BE2C (cell line): Measurements from ENCODE around the gene REPS2.

Experiments
- DNase-seq: peaks from one replicate; pipeline ENCODE4 v3.0.0-alpha.2; 2020
- H3K27me3 ChIP-seq: fragments of 250-450 bp; sonication (Bioruptor Pico); 2 replicates; pipeline ENCODE4 v1.5.1; 2020; ENCODE audit warnings: mild to moderate bottlenecking
- H3K36me3 ChIP-seq: fragments of 250-450 bp; sonication (Bioruptor Pico); 2 replicates; pipeline ENCODE4 v1.5.1; 2020; ENCODE audit warnings: mild to moderate bottlenecking
- H3K4me1 ChIP-seq: fragments of 250-450 bp; sonication (Bioruptor Pico); 2 replicates; pipeline ENCODE4 v1.5.1; 2020
- H3K4me3 ChIP-seq: 2 replicates; pipeline ENCODE4 v1.5.1; 2011; ENCODE audit warnings: low read depth, low read length
- H3K9me3 ChIP-seq: fragments of 250-450 bp; sonication (Bioruptor Pico); 2 replicates; pipeline ENCODE4 v1.5.1; 2020
- TF ChIP-seq, protein P1 (sequence below): IDR thresholded peaks from 2 replicates; pipeline ENCODE4 v1.5.1; 2012; ENCODE audit warnings: mild to moderate bottlenecking, low read depth, low read length

Gene REPS2

DNA sequence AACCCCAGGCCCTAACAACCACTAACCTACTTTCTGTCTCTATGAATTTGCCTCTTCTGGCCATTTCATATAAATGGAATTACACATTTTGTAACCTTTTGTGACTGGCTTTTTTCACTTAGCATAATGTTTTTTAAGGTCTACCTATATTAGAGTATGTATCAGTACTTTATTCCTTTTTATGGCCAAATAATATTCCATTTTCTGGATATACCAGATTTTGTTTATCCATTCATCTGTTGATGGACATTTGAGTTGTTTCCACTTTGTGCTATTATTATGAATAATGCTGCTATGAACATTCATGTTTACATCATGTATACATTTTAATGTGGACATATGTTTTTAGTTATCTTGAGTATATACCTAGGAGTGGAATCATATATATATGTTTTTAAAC, 35.5 kb downstream of the REPS2 start:
- Histone ChIP-seq H3K4me3 (no peak overlapping the region), H3K4me1 (no peaks in the 10 kb centered on the region), H3K9me3 (no peaks in the 10 kb centered on the region), H3K36me3 (no peaks in the 10 kb centered on the region), H3K27me3 (no peaks in the 10 kb centered on the region)
- no peak for DNase-seq
- TF ChIP-seq, protein P1, sequence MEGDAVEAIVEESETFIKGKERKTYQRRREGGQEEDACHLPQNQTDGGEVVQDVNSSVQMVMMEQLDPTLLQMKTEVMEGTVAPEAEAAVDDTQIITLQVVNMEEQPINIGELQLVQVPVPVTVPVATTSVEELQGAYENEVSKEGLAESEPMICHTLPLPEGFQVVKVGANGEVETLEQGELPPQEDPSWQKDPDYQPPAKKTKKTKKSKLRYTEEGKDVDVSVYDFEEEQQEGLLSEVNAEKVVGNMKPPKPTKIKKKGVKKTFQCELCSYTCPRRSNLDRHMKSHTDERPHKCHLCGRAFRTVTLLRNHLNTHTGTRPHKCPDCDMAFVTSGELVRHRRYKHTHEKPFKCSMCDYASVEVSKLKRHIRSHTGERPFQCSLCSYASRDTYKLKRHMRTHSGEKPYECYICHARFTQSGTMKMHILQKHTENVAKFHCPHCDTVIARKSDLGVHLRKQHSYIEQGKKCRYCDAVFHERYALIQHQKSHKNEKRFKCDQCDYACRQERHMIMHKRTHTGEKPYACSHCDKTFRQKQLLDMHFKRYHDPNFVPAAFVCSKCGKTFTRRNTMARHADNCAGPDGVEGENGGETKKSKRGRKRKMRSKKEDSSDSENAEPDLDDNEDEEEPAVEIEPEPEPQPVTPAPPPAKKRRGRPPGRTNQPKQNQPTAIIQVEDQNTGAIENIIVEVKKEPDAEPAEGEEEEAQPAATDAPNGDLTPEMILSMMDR: no peak

DNA sequence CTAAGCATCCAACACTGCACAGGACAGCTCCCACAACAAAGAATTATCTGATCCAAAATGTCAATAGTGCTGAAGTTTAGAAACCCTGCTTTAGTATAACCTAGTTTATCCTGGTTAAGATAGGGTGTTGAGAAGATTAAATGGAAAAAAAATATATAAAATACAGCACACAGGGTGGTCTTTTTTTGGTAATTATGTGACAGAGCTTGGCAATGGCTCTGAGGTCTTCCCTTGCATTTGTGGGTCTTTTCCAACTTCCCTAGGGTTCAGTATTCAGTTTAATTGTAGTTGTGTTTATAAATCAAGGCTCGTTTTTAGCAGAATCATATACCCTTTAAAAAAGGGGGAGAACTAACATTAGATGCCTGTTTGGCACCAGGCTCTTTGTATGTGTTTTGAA, 36.6 kb downstream of the REPS2 start:
- no peak for DNase-seq
- no peaks in the 10 kb centered on the region for H3K36me3 ChIP-seq
- no peaks in the 10 kb centered on the region for H3K27me3 ChIP-seq
- TF ChIP-seq, protein P1: no peak
- no peaks in the 10 kb centered on the region for H3K4me1 ChIP-seq
- no peak overlapping the region for H3K4me3 ChIP-seq
- no peaks in the 10 kb centered on the region for H3K9me3 ChIP-seq

GRCh38 chrX:16985286-16985685, 38.8 kb downstream of the REPS2 start:
- TF ChIP-seq, protein P1: no peak
- no peak for DNase-seq

DNA sequence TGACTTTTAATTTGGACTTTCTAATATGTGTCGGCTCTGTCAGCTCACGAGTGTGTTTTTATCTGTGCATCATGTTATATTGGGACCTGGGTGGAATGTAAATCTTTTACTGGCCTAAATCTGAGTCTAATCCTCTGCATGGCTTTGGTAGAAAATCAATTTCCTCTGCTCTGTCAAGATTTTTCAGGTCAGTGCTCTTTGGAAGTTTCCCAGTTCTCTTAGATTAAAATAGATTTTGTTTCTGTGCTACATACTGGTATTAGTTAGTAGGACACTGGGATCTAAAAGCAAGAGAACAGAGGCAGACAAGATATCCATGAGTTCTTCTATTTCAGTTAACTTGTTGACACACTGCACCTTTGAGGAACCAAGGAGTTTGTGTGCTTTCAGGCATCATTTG, 39.7 kb downstream of the REPS2 start:
- Histone ChIP-seq H3K4me3 (no peak overlapping the region), H3K36me3 (no peaks in the 10 kb centered on the region), H3K4me1 (no peaks in the 10 kb centered on the region), H3K9me3 (no peaks in the 10 kb centered on the region), H3K27me3 (no peaks in the 10 kb centered on the region)
- DNase-seq: no peak
- TF ChIP-seq, protein P1: no peak

More at GRCh38 chrX:16985286-16985685, 38.8 kb downstream of the REPS2 start:
- Histone ChIP-seq H3K36me3 (no peaks in the 10 kb centered on the region), H3K9me3 (no peaks in the 10 kb centered on the region), H3K4me1 (no peaks in the 10 kb centered on the region), H3K4me3 (no peak overlapping the region), H3K27me3 (no peaks in the 10 kb centered on the region)

DNA sequence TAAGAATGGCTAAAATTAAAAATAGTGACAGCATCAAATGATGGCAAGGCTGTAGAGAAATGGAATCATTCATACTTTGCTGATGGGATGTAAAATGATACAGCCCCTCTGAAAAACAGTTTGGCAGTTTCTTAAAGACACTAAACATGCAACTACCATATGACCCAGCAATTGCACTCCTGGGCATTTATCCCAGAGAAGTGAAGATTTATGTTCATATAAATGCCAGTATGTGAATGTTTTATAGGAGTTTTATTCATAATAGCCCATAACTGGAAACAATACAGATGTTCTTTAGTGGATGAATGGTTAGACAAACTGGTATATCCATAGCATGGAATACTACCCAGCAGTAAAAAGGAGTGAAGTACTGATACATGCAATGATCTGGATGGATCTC, 43.3 kb downstream of the REPS2 start:
- Histone ChIP-seq H3K27me3 (no peaks in the 10 kb centered on the region), H3K9me3 (no peaks in the 10 kb centered on the region), H3K36me3 (no peaks in the 10 kb centered on the region), H3K4me1 (no peaks in the 10 kb centered on the region), H3K4me3 (no peak overlapping the region)
- no peak for DNase-seq
- TF ChIP-seq, protein P1: no peak

DNA sequence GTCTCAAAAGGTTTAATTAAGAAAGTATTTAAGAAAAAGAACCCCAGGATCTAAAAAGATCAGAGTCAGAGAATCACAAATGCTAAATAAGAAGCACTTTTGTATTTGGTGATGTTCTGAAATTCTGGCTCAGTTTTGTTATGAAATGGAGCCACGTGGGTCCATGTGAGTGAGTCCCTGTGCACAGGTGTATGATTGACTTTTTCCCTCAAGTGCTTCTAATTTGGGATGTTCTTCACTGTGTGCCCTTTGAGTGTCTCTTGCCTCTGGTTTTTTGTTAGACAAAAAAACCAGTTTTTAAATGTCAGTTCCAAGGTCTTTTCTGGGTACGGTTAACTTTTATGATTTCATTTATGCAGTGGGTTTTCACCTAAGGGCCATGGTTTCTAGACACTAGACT, 44.4 kb downstream of the REPS2 start:
- Histone ChIP-seq H3K4me3 (no peak overlapping the region), H3K36me3 (no peaks in the 10 kb centered on the region), H3K27me3 (no peaks in the 10 kb centered on the region), H3K9me3 (no peaks in the 10 kb centered on the region), H3K4me1 (no peaks in the 10 kb centered on the region)
- DNase-seq: no peak
- TF ChIP-seq, protein P1: no peak
